ENCODE results near the gene DMBT1.

DMBT1 gene

DNA sequence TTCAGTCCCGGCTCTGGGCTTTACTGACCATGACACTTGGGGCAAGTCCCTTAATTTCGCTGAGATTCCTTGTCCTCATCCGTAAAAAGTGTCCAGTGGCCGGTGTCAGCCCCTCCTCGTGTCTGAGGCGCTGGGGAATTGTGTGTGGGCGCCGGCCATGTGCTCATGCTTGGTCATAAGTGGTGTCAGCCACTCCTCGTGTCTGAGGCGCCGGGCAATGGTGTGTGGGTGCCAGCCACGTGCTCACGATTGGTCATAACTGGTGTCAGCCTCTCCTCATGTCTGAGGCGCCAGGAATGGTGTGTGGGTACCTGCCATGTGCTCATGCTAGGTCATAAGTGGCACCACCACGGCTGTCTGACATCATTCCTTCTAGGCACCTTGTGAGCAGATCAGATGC, 40.7 kb upstream of the DMBT1 start:
- TF ChIP-seq, protein P1, sequence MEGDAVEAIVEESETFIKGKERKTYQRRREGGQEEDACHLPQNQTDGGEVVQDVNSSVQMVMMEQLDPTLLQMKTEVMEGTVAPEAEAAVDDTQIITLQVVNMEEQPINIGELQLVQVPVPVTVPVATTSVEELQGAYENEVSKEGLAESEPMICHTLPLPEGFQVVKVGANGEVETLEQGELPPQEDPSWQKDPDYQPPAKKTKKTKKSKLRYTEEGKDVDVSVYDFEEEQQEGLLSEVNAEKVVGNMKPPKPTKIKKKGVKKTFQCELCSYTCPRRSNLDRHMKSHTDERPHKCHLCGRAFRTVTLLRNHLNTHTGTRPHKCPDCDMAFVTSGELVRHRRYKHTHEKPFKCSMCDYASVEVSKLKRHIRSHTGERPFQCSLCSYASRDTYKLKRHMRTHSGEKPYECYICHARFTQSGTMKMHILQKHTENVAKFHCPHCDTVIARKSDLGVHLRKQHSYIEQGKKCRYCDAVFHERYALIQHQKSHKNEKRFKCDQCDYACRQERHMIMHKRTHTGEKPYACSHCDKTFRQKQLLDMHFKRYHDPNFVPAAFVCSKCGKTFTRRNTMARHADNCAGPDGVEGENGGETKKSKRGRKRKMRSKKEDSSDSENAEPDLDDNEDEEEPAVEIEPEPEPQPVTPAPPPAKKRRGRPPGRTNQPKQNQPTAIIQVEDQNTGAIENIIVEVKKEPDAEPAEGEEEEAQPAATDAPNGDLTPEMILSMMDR (IDR thresholded peaks at IDR 0.05; ENCODE audit: low read depth, low read length): no peak
- H3K4me3 ChIP-seq (ENCODE audit: low read depth, low read length): no peak overlapping the region

DNA sequence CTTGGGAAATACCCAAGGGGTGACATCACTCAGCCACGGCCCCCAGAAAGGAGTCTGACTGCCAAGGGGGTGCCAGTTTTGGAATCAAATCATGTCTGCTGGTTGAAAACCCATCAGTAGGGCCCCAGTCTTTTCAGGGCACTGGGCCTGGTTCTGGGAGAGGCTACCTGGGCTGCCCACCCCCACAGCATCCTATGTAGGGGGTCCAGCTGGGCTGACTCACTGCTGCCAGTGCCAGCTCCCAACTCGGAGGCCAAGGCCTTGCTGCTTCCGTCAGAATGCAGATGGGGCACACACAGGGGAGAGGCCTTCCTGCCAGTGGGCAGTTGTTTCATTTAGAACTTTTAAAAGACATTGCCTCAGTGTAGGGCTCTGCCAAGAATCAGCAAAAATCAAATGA, 39.5 kb upstream of the DMBT1 start:
- no peak overlapping the region for H3K4me3 ChIP-seq (ENCODE audit: low read depth, low read length)
- TF ChIP-seq, protein P1 (IDR thresholded peaks at IDR 0.05; ENCODE audit: low read depth, low read length): no peak

DNA sequence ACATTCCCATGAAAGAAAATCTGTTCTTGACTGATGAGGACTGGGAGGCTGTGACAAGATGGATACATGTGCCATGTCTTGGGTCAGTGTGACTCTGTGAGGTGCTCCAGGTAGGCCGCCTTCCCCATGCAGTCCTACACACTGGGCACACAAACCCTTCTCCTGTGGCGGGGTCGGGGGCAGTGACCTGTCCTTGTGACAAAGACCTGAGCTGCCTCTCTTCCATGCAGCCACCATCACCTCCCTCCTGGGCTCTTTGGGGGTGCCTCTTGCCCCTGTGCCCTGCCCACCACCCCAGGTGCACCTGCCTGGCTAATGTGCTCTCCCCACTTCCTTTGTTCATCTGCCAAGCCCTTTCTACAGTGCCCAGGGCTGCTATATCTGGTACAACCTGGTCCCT, 35.7 kb upstream of the DMBT1 start:
- TF ChIP-seq, protein P1 (IDR thresholded peaks at IDR 0.05; ENCODE audit: low read depth, low read length): no peak

DNA sequence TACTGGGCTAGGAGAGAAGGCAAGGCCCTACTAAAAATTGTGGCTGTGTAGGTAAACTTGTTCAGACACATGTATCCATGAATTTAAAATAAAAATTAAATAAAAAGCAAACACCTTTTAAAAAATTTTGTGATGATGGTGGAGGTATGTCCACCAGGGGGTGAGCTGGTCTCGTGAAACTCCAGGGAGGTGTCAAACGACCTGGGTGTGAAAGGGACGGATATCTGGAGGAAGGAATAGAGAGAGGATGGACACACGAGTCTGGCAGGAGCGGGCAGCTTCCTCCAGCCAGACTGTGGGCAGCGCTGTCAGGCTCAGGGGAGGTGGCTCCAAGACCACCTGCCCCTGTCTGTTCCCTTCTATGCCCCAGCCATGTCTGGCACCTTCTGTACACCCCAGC, 34.8 kb upstream of the DMBT1 start:
- TF ChIP-seq, protein P1 (IDR thresholded peaks at IDR 0.05; ENCODE audit: low read depth, low read length): 0 out of 2 replicates have a peak, but pooled peaks have one; percentile 3
- H3K4me3 ChIP-seq (ENCODE audit: low read depth, low read length): no peak overlapping the region

More for the DNA sequence above, 35.7 kb upstream of the DMBT1 start:
- H3K4me3 ChIP-seq (ENCODE audit: low read depth, low read length): no peak overlapping the region

GRCh38 chr10:122526892-122527291, 33.7 kb upstream of the DMBT1 start:
- no peak overlapping the region for H3K4me3 ChIP-seq (ENCODE audit: low read depth, low read length)
- TF ChIP-seq, protein P1 (IDR thresholded peaks at IDR 0.05; ENCODE audit: low read depth, low read length): no peak

- TF ChIP-seq, protein P1 (IDR thresholded peaks at IDR 0.05; ENCODE audit: low read depth, low read length): no peak
- H3K4me3 ChIP-seq (ENCODE audit: low read depth, low read length): no peak overlapping the region
Measured at GRCh38 chr10:122530177-122530576, 30.4 kb upstream of the DMBT1 start.

DNA sequence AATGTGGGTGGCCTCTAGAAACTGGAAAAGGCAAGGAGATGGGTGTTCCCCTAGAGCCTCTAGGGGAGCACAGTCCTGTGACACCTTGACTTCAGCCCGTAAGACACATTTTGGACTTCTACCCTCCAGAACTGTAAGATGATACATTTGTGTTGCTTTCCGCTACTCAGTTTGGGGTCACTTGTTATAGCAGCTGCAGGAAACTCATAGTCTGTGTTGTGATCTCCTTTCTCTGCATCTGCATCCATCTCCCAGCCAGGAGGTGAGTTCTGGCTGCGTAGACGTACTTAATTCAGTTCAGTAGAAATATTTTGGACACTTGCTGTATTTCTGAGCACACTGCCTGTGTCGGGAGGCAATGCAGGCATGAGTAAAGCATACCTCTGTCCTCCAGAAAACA, 29.3 kb upstream of the DMBT1 start:
- no peak overlapping the region for H3K4me3 ChIP-seq (ENCODE audit: low read depth, low read length)
- TF ChIP-seq, protein P1 (IDR thresholded peaks at IDR 0.05; ENCODE audit: low read depth, low read length): no peak
